PC-9 (cell line): ENCODE measurements around the gene ZSCAN5B. TPM values are rescaled to one million over a fixed set of nuclear protein-coding genes. Genes with fewer than 3 reads are reported as not detected.

ENCODE experiments used
- BruUV-seq: library from RNA; stranded (reverse); fragments of 400-500 nt; replicated peaks from 2 replicates; lab custom pipeline; 2021; lab: Mats Ljungman, UMichigan
- CTCF ChIA-PET: fragments of 300-600 bp; sonication (Branson Sonifier 250); formaldehyde crosslinking; loops from one replicate; lab custom pipeline; 2022; ENCODE audit warnings: antibody characterized with exemption; lab: Charles Lee
- POLR2A ChIA-PET: fragments of 300-600 bp; sonication (Branson Sonifier 250); formaldehyde crosslinking; loops from one replicate; lab custom pipeline; 2022; ENCODE audit warnings: antibody characterized with exemption; ENCODE audit not compliant: unreplicated experiment; lab: Charles Lee
- DNase-seq, 2 experiments: peaks; one replicate each; pipeline versions ENCODE4 v3.0.0 to v3.0.0-alpha.2; 2015 to 2022; ENCODE audit warnings: mixed read lengths in 1 of 2
- H2AFZ ChIP-seq: fragments of 200-600 bp; sonication (generic); 2 replicates; pipeline ENCODE4 v1.8.1; 2017; ENCODE audit warnings: antibody characterized with exemption
- H3F3A ChIP-seq: fragments of 200-600 bp; sonication (generic); 2 replicates; pipeline ENCODE4 v1.8.1; 2017; ENCODE audit warnings: antibody characterized with exemption, mild to moderate bottlenecking, low read depth; ENCODE audit not compliant: insufficient read depth
- H3K27ac ChIP-seq: fragments of 200-600 bp; sonication (generic); 2 replicates; pipeline ENCODE4 v1.6.1; 2016; ENCODE audit warnings: mixed run types
- H3K27me3 ChIP-seq: fragments of 200-600 bp; sonication (generic); 2 replicates; pipeline ENCODE4 v1.6.1; 2016; ENCODE audit warnings: low read depth, mixed run types; ENCODE audit not compliant: insufficient read depth
- H3K36me3 ChIP-seq: fragments of 200-600 bp; sonication (generic); 2 replicates; pipeline ENCODE4 v1.6.1; 2016; ENCODE audit warnings: low read depth, mixed run types
- H3K4me1 ChIP-seq: fragments of 200-600 bp; sonication (generic); replicated peaks from 2 replicates; pipeline ENCODE4 v1.6.1; 2016; ENCODE audit warnings: mixed run types; ENCODE audit not compliant: insufficient read depth
- H3K4me2 ChIP-seq: fragments of 200-600 bp; sonication (generic); 2 replicates; pipeline ENCODE4 v1.6.1; 2017; ENCODE audit warnings: mixed run types
- H3K4me3 ChIP-seq: fragments of 200-600 bp; sonication (generic); 2 replicates; pipeline ENCODE4 v1.6.1; 2016; ENCODE audit warnings: mixed run types
- H3K79me2 ChIP-seq: fragments of 200-600 bp; sonication (generic); 2 replicates; pipeline ENCODE4 v1.6.1; 2017; ENCODE audit warnings: low read depth, mixed run types
- H3K9me2 ChIP-seq: fragments of 200-600 bp; sonication (generic); 2 replicates; pipeline ENCODE4 v1.8.1; 2017; ENCODE audit warnings: mild to moderate bottlenecking; ENCODE audit not compliant: insufficient read depth
- H3K9me3 ChIP-seq: fragments of 200-600 bp; sonication (generic); 2 replicates; pipeline ENCODE4 v1.8.1; 2016; ENCODE audit warnings: low read depth; ENCODE audit not compliant: insufficient read depth
- H4K20me1 ChIP-seq: fragments of 200-600 bp; sonication (generic); 2 replicates; pipeline ENCODE4 v1.8.1; 2017; ENCODE audit not compliant: insufficient read depth
- CTCF ChIP-seq: fragments of 200-600 bp; sonication (generic); conservative IDR thresholded peaks from 2 replicates; pipeline ENCODE4 v1.6.1; 2017; ENCODE audit warnings: mixed run types, antibody characterized with exemption, mild to moderate bottlenecking, moderate library complexity
- EZH2 ChIP-seq: fragments of 200-600 bp; sonication (generic); IDR thresholded peaks from 2 replicates; pipeline ENCODE4 v1.8.0; 2017; ENCODE audit warnings: antibody characterized with exemption, low read depth
- intact Hi-C: fragments of 100-400 bp; cut with micrococcal nuclease; formaldehyde crosslinking; loops from one replicate; pipeline ENCODE4 v1.10.0; 2022; ENCODE audit not compliant: unreplicated experiment
- total RNA-seq: library from RNA; stranded (reverse); gene quantifications from 2 replicates; pipeline ENCODE4 v1.2.3, GENCODE V29; 2021

The ZSCAN5B gene
- total RNA-seq, 1 experiment from 2014 or later, result not detected

GRCh38 chr19:56167064-56167578 lies 30.5 kb downstream of the ZSCAN5B start:
- no peaks in the 10 kb centered on the region for H3K79me2 ChIP-seq
- CTCF ChIA-PET, result no interaction called here
- H3K4me3 ChIP-seq, result no peak overlapping the region
- no TSS peak for BruUV-seq
- no peak overlapping the region for H3K4me2 ChIP-seq
- H4K20me1 ChIP-seq, result no peaks in the 10 kb centered on the region
- no peaks in the 10 kb centered on the region for H3K27me3 ChIP-seq
- no peak overlapping the region for H3K27ac ChIP-seq
- no peaks in the 10 kb centered on the region for H3K9me2 ChIP-seq
- no peak overlapping the region for H2AFZ ChIP-seq
- H3K9me3 ChIP-seq, result no peaks in the 10 kb centered on the region
- POLR2A ChIA-PET, result no interaction called here
- 0 out of 2 replicates have a peak, but pooled peaks cover 6% of the 10 kb centered on the region for H3F3A ChIP-seq
- intact Hi-C loops, result no loop called here
- H3K36me3 ChIP-seq, result no peaks in the 10 kb centered on the region
- DNase-seq, result no peak
- TF ChIP-seq EZH2, result no peak
- H3K4me1 ChIP-seq, result peaks cover 5% of the 10 kb centered on the region

DNA sequence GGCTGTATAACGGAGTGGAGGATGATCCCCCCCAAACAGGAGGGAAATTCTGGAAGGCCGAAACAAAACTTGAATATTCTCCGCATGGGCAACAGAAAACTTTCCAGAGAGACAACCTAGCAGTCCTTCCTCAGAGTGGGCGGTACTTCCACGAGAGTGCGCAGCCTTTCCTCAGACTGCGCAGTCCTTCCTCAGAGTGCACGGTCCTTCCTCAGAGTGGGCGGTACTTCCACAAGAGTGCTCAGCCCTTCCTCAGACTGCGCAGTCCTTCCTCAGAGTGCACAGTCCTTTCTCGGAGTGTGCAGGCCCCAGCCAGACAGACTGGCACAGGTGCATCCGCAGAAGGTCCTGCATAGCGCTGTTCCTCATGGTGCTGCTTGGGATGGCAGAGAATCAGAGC lies 34.5 kb downstream of the ZSCAN5B start:
- no peak overlapping the region for H3K4me2 ChIP-seq
- TSS peak; percentile 26 for BruUV-seq
- no peaks in the 10 kb centered on the region for H3K79me2 ChIP-seq
- no peaks in the 10 kb centered on the region for H3K27me3 ChIP-seq
- no peak for TF ChIP-seq EZH2
- no peak for TF ChIP-seq CTCF
- H3K4me1 ChIP-seq, result no peaks in the 10 kb centered on the region
- no peaks in the 10 kb centered on the region for H3K9me3 ChIP-seq
- H3K4me3 ChIP-seq, result no peak overlapping the region
- no peaks in the 10 kb centered on the region for H3F3A ChIP-seq
- DNase-seq, result no peak
- 0 out of 2 replicates have a peak, but pooled peaks cover 7% of the 10 kb centered on the region for H4K20me1 ChIP-seq
- ChIA-PET POLR2A (no interaction called here), CTCF (no interaction called here)
- peaks cover 8% of the 10 kb centered on the region; the same call in 1 of the 2 replicates for H3K36me3 ChIP-seq
- no peak overlapping the region for H2AFZ ChIP-seq
- intact Hi-C loops, result no loop called here
- H3K9me2 ChIP-seq, result no peaks in the 10 kb centered on the region
- no peak overlapping the region for H3K27ac ChIP-seq

DNA sequence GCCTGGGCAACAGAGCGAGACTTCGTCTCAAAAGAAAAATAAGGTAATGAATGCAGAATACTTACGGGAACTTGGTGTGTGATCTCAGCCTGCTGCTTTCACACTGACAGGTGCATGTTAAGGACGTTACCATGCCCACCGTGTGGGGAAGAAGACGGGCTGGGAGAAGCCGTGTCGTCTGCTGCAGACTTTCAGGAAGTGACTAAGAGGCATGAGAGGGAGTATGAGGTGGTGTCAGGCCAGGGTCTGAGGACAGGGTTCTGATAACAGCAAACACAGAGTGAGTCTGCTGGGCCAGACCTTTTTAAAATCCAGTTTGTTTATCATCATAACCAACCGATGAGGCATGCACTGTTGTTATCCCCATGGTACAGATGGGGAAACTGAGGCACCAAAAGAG lies 35.3 kb downstream of the ZSCAN5B start:
- intact Hi-C loops, result no loop called here
- H3K9me3 ChIP-seq, result no peaks in the 10 kb centered on the region
- H3K4me3 ChIP-seq, result no peak overlapping the region
- no peak for DNase-seq
- no peaks in the 10 kb centered on the region for H3K79me2 ChIP-seq
- H3K9me2 ChIP-seq, result no peaks in the 10 kb centered on the region
- H4K20me1 ChIP-seq, result 0 out of 2 replicates have a peak, but pooled peaks cover 7% of the 10 kb centered on the region
- H2AFZ ChIP-seq, result no peak overlapping the region
- no peak overlapping the region for H3K4me2 ChIP-seq
- no peaks in the 10 kb centered on the region for H3K4me1 ChIP-seq
- ChIA-PET POLR2A (no interaction called here), CTCF (no interaction called here)
- H3K36me3 ChIP-seq, result peaks cover 8% of the 10 kb centered on the region; the same call in 1 of the 2 replicates
- no peaks in the 10 kb centered on the region for H3F3A ChIP-seq
- no peak overlapping the region for H3K27ac ChIP-seq
- H3K27me3 ChIP-seq, result no peaks in the 10 kb centered on the region
- no TSS peak for BruUV-seq
- no peak for TF ChIP-seq EZH2
- TF ChIP-seq CTCF, result no peak

DNA sequence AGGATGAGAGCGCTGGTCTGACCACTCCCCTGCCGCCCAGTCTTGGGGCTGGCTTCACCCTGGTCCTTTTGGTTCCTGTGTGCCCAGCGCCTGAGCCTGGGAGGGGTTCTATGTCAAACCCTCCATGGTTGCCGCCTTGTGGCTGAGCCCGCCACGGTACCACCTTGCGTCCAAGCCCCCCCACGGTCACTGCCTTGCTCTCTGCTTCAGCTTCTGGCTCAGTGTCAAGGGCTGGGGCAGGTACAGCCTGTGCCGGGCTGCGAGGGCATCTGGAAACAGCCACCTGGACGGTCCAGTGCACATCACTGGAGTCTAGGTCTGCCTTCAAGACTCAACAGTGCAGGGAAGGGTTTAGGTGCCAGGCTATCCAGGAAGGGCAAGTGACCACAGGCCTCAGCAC lies 36.0 kb downstream of the ZSCAN5B start:
- Histone ChIP-seq H3K79me2 (no peaks in the 10 kb centered on the region), H3K9me2 (no peaks in the 10 kb centered on the region), H3K27ac (no peak overlapping the region), H4K20me1 (0 out of 2 replicates have a peak, but pooled peaks cover 7% of the 10 kb centered on the region), H3K4me3 (no peak overlapping the region), H3K9me3 (no peaks in the 10 kb centered on the region), H3K36me3 (peaks cover 8% of the 10 kb centered on the region; the same call in 1 of the 2 replicates), H3K27me3 (no peaks in the 10 kb centered on the region), H3K4me1 (no peaks in the 10 kb centered on the region), H3K4me2 (no peak overlapping the region), H3F3A (no peaks in the 10 kb centered on the region), H2AFZ (no peak overlapping the region)
- intact Hi-C loops, result no loop called here
- DNase-seq, result no peak
- ChIA-PET POLR2A (no interaction called here), CTCF (no interaction called here)
- no peak for TF ChIP-seq EZH2
- TF ChIP-seq CTCF, result no peak
- no TSS peak for BruUV-seq
